Measurements from ENCODE around the gene ZNF254.
"Not testable (repeated sequence)": the region's sequence is repeated elsewhere in the genome, so short reads cannot be mapped to it uniquely, and the experiment has no call there.

Gene ZNF254

DNA sequence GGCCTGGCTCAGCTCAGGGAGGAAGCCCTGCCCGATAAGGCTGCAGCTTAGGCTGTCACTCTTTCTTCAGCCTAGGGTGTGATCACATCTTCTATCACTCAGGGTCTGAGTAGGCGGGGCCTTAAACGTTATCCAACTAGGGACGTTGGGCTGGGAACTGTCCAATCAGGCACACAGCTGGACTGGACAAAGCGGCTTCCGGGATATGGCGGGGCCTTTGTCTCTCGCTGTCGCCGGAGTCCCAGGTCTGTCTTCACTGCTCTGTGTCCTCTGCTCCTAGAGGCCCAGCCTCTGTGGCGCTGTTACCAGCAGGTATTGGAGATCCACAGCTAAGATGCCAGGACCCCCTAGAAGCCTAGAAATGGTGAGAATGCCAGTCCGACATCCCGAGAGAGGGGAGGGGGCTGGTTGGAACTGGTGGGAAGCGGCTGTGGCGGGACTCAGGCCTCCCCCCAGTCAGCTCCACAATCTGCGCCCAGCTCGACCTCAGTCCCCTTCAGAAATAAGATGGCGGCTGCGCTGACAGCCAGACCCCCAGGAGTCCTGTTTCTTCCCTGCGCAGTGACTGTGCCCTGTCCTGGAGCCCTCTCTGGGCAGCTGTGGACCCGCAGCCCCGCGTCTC is at the start of gene ZNF254:
TSS of gene ZNF254 (plus strand) at position 214 of the 622 bp plus-strand sequence. CDS start at position 335, 121 bp downstream.
- DNase-seq (ENCODE audit: low read depth in 2 of 2), result peak; percentile 57 to 79

DNA sequence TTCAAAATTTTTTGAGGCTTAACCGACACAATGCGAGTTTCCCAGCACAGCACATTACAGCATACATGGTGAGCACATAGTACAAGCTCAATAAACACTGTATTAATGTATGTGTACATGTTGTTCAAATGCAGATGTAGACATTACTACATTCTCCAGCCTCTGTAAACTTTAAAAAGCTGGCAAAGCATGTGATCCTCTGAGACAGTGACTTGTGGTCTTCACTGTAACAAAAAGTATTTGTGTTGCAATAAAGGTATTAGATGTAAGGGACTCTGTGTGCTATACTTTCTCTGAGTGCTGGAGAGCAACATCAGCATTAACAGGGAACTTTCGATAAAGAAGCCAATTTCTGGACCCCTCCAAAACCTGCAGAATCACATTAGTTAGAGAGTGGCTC is 46.4 kb upstream of the ZNF254 start:
- DNase-seq (ENCODE audit: low read depth in 2 of 2), result no peak

DNA sequence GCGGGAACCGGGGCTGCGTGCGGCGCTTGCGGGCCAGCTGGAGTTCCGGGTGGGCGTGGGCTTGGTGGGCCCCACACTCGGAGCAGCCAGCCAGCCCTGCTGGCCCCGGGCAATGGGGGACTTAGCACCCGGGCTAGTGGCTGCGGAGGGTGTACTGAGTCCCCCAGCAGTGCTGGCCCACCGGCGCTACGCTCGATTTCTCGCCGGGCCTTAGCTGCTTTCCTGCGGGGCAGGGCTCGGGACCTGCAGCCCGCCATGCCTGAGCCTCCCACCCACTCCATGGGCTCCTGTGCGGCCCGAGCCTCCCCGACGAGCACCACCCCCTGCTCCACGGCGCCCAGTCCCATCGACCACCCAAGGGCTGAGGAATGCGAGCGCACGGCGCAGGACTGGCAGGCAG is 45.7 kb upstream of the ZNF254 start:
- not testable (repeated sequence) for DNase-seq (ENCODE audit: low read depth in 2 of 2)

DNA sequence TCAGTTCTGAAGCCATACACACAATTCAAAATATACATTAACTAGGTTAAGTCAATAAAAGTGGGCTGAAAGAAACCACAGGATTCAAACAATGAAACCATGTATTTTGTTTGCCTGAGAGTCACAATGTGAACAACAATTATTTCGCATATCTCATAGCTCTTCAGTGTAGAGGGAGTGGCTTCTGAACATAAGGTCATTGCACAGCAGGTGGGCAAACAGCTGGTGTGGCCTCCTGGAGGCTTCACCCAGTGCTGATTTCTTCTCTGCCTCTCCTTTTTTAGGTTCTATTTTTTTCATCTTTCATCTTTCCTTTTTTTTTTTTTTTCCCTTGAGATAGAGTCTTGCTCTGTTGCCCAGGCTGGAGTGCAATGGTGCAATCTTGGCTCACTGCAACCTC is 40.4 kb upstream of the ZNF254 start:
- DNase-seq (ENCODE audit: low read depth in 2 of 2), result no peak

DNA sequence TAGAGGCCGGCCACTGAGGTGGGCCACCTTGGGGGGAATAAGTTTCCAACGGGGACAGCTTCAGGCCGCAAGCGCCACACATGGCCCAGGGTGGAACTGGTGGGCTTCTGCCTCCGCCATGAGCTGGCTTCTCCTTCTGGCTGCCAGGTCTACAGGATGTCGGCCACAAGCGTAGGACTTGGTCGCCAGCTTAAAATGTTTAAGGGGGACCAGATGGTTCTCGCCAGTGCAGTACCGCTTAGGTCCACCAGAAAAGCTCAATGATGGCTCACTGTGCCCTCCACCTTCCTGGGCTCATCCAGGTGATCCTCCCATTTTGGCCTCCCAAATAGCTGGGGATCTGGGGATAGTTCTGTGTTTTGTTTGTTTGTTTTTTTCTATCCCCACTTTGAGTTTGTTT is 38.7 kb upstream of the ZNF254 start:
- DNase-seq (ENCODE audit: low read depth in 2 of 2), result no peak

DNA sequence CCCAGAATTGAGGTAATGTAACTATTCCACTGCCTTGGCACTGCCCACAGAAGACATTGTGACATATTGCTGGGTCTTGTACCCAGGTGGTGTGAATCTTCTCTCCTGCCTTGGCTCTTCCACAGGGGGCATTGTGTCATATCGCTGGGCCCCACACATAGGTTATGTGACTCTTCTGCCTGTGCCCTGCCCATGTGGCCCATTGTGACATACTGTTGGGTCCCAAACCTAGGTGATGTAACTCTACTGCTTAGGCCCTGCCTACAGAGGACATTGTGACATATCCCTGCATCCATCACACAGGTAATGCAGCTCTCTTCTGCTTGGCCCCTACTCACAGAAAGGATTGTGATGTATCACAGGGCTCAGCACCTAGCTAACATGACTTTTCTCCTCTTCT is 37.5 kb upstream of the ZNF254 start:
- no peak for DNase-seq (ENCODE audit: low read depth in 2 of 2)

DNA sequence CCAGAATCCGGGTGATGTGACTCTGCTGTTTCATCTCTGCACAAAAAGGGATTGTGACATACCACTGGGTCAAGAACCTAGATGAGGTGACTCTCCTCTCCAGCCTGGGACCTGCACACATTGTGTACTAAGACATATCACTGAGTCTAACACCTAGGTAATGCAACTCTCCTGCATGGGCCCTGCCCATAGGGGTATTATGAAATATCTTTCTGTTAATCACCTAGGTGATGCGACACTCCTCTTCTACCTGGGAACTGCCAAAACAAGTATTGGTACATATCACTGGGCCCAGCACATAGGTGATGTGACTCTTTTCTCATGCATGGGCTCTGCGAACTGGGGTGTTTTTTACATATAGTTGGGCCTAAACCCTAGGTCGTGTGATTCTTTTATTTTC is 35.5 kb upstream of the ZNF254 start:
- no peak for DNase-seq (ENCODE audit: low read depth in 2 of 2)

DNA sequence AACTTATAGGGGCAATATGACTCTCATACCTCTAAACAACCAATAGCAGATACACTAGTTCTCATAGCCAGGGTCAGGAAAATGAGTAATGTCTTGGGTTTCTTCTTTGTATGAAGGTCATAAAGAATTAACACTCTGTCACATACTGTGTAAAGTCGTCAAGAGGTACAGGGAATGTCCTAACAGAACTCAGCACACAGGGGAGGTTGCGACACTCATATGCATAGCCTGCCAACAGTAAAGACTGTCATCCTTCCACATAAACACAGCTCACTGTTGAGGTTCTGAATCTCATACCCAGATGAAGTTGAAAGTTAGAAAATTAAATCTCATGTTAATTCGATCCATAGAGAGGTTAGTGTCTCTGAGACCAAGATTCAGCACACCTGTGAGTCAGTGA is 34.2 kb upstream of the ZNF254 start:
- no peak for DNase-seq (ENCODE audit: low read depth in 2 of 2)

DNA sequence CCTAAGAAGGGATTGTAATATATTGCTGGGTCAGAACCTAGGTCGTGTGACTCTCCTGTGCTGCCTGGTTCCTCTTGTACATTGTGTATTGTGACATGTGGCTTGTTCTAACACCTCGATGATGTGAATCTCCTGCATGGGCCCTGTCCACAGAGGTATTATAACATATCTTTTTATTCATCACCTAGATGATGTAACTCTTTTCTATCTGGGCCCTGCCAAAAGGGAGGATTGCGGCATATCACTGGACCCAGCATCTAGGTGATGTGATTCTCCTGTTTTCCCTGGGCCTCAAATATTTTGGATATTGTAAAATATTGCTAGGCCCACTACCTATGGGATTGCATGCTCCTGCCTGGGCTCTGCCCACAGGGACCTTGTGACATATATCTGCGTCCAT is 33.4 kb upstream of the ZNF254 start:
- no peak for DNase-seq (ENCODE audit: low read depth in 2 of 2)

DNA sequence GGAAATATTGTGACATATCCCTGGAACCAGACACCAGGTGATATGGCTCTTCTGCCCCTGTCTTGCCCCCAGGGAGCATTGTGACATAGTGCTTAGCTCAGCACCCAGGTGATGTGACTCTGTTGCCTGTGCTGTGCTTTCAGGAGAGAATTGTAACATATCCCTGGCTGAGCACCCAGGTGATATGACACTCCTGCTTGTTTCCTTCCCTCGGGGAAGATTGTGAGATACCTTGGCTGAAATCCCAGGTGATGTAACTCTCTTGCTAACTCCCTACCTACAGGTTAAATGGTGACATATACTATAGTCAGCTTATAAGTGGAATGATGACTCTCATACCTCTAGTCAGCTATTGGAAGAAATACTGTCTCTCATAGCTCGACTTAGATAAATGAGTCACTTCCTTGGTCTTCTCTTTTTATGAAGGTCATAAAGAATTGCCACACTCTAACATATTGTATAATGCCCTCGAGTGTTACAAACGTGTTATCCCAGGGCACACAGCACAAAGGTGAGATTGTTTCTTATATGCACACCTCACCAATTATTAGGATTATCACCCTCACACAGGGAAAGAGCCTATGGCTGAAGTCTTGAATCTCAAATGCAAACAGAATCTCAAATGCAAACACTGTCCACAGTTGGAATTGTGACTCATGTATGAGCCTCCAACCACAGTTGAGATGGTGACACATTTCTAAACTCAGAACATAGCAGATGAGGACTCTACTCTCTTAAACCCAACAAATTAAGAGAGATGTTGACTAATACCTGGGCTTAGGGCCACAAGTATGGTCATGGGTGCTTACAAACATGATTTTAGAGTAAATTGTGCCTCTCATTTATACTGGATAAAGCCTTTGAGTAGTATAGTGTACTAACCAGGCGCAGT is 32.7 kb upstream of the ZNF254 start:
- DNase-seq (ENCODE audit: low read depth in 2 of 2), result no peak

DNA sequence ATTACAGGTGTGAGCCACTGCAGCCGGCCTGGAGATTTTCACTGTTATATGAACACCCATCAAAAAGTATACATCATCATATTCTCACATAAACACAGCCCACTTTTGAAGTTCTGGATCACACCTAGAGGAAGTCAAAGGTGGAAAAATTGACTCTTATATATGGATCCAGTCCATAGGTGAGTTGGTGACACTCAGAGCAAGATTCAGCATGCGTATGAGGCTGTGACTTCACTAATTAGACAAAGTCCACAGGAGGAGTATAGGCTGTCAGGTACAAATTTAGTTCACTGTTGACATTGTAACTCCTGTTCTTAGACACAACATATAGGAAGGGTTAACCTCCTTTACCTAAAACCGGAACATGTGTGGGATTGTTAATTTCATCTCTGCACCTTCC is 31.4 kb upstream of the ZNF254 start:
- no peak for DNase-seq (ENCODE audit: low read depth in 2 of 2)

DNA sequence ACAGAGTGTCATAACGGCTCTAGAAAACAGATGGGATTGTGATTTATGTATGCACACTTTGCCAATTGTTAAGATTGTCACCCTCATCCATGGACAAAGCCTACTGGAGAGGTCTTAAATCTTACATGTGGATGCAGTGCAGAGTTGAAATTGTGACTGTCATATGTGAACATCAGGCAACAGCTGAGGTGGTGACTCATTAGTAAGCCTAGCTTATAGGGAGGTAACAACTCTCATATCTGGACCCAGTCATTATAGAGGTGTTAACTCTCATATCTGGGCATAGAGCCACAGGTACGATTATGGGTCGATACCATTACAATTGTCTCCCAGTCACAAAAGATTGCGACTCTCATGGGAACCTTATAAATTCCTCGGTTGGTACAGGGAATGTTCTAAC is 29.8 kb upstream of the ZNF254 start:
- no peak for DNase-seq (ENCODE audit: low read depth in 2 of 2)

DNA sequence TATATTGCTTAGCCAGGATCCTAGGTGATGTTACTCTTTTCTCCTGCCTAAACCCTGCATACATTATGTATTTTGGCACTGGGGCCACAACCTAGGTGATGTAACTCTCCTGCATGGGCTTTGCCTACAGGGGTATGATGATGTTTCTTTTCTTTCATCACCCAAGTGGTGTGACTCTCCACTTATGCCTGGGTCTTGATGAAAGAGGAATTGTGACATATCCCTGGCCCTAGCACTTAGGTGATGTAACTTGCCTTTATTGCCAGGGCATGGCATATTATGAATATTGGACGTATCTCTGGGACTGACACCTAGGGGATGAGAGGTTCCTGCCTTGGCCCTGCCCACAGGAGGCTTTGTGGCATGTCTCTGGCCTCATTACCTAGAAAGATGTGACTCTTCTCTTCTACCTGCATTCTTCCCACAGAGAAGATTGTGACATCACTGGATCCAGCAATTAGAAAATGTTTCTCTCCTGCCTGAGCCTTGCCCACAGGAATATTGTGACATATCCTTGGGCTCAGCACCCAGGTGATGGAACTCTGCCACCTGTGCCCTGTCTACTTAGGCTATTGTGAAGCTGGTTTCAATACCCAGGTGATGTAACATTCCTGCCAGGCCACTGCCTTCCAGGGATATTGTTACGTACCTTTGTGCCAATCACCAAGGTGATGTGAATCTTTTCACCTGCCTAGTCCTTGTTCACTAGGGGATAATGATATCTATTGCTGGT is 27.3 kb upstream of the ZNF254 start:
- no peak for DNase-seq (ENCODE audit: low read depth in 2 of 2)

DNA sequence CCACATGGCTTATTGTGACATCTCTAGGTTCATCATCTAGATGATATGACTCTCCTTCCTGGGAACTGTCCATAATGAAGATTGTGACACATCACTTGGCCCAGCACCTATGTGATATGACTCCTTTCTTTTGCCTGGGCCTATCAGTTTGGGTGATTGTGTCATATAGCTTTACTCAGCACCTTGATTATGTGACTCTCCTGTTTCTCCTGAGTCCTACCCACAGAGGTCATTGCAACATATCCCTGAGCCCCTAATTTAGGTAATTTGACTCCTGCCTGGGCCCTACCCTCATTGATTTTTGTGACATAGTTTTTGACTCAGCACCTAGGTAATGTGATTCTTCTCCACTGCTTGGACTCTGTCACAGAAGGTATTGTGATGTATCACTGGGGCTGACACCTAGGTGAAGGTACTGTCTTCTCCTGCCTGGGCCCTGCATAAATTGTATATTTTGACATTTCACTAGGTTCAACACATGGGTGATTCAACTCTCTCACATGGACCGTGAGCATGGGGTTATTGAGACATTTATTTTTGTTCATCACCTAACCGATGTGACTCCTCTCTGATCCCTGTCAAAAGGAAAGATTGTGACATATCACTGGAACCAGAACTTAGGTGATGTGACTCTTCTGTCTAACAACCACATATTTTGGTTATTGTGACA is 26.2 kb upstream of the ZNF254 start:
- DNase-seq (ENCODE audit: low read depth in 2 of 2), result no peak

DNA sequence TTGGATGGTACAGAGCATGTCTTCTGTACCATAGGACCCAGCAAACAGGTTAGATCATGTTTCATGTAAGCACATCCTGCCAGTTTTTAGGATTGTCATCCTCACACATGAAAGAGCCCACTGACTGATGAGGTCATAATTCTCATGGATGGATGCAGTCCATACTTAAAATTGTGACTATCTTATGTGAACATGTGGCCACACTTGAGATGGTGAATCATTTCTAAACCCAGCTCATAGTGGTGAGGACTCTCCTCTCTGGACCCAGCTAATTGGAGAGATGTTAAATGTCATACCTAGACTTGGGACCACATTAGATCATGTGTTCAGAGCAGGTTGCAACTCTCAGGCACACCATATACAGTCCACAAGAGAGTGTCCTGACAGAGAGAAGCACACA is 24.8 kb upstream of the ZNF254 start:
- DNase-seq (ENCODE audit: low read depth in 2 of 2), result no peak

DNA sequence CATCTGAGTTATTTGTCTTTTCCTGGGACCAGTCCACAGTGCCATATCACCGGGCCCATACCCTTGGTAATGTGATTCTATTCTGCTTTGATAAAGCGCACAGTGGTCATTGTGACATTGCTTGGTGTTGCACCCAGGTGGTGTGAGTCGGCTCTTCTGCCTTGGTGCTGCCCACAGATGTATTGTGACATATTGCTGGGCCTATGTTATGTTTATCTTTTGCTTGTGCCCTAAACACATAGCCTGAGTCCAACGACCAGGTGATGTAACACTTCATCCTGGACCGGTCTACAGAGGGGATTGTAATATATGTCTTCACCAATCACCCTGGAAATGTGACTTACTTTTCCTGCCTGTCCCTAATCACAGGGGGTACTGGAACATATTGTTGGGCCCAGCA is 23.7 kb upstream of the ZNF254 start:
- no peak for DNase-seq (ENCODE audit: low read depth in 2 of 2)

DNA sequence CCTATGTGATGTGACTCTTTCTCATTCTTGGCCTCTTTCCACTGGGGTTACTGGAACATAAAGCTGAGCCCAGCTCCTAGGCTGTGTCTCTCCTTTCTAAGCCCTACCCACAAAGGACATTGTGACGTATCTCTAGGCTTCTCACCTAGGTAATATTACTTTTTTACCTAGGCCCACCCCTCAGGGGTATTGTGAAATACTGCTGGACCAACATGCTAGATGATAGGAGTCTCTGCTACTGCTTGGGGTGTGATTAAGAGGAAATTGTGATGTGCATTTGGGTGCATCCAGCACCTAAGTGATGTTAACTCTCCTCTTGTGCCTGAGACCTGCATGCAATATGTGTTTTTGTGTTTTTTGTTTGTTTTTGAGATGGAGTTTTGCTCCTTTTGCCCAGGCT is 22.8 kb upstream of the ZNF254 start:
- DNase-seq (ENCODE audit: low read depth in 2 of 2), result no peak

DNA sequence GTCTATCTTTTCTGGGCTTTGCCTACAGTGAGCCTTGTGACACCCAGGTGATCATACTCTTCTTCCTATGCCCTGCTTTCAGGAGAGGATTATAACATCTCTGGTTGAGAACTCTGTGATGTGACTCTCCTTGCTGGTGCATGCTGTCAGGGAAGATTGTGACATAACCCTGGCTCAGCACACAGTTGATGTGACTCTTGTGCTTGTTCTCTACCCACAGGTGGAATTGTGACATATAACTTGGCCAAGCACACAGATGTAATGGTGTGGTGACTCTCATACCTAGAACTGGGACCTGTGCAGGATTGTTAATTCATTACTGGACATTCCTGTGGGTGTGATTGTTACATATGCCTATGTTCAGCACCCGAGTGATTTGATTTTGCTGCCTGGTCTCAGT is 21.7 kb upstream of the ZNF254 start:
- no peak for DNase-seq (ENCODE audit: low read depth in 2 of 2)

DNA sequence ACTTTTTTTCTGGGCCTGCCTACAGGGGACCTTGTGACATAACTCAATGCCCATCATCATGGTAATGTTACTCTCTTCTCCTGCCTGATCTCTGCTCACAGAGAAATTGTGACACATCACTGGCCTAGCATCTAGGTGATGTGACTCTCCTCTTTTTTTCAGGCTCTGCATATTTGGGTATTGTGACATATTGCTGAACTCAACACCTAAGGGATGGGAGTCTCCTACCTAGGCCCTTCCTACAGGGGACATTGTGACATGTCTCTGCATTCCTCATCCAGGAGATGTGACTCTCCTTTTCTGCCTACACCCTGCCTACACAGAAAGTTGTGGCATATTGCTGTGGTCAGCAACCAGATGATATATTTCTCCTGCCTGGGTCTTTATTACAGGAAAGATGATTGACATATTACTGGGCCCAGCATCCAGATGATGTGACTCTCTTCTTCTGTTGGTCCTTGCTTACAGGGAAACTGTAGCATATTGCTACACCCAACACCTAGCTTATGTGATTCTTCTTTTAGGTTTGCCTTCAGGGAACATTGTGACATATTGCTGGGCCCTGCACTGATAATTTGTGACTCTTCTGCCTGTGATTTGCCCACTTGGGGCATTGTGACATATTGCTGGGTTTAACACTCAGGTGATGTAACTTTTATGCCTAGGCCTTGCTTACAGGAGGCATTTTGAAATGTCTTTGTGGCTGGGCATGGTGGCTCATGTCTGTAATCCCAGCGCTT is 21.0 kb upstream of the ZNF254 start:
- no peak for DNase-seq (ENCODE audit: low read depth in 2 of 2)

DNA sequence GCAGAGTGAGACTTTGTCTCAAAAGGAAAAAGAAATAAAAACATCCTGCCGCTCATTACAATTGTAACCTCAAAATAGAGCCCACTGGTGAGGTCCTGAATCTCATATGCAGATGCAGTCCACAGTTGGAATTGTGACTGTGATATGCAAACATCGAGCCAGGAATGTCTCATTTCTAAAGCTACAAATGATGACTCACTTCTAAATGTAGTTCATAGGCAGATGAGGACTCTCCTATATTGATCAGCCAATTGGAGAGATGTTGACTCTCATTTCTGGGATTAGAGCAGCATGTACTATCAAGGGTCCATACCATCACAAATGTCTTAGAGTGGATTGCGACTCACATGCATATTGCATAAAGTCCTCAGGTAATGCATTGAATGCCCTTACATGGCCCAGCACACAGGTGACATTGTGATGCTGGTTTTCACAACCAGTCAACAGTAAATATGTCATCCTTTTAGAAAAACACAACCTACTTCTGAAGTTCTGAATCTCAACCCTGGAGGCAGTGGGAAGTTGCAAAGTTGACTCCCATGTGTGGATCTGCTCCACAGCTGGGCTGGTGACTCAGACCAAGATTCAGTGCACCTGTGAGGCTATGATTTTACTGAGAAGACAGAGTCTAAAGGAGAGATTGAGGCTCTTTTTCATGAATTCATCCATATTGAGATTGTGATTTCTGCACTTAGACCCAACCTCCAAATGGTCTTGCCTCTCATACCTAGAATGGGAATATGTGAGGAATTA is 16.9 kb upstream of the ZNF254 start:
- DNase-seq (ENCODE audit: low read depth in 2 of 2), result no peak

DNA sequence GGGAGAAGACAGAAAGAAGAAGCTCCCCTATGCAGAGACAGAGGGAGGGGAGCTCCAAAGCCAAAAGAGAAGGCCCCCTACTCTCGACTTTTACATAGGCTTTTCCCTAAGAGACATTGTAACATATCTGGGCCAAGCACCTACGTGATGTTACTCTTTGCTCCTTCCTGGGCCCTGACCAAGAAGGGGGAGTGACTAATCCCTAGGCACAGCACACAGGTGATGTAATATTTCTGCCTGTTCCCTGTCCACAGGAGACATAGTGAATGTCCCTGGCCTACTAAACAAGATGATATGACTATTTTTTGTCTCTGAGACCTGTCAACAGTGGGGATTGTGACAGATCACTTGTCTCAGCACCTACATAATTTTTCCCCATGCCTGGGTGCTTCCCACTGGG is 15.9 kb upstream of the ZNF254 start:
- no peak for DNase-seq (ENCODE audit: low read depth in 2 of 2)

Data from stimulated activated CD4-positive, alpha-beta T cell treated with anti-CD3 and anti-CD28 coated beads, Interleukin-4, amount 100 ng/mL, for 48 hours (primary cell).